SK-N-SH (cell line): Measurements from ENCODE around the gene ARID1B.

ENCODE experiments used
- CTCF ChIP-seq: fragments of 200-600 bp; sonication (generic); IDR thresholded peaks from 2 replicates; pipeline ENCODE4 v1.6.1; 2017; ENCODE audit warnings: antibody characterized with exemption, mild to moderate bottlenecking, moderate library complexity
- EZH2phosphoT487 ChIP-seq: fragments of 200-600 bp; sonication (generic); IDR thresholded peaks from 2 replicates; pipeline ENCODE4 v1.6.1; 2017; ENCODE audit warnings: low read depth, mixed run types, mild to moderate bottlenecking, antibody characterized with exemption, moderate library complexity, borderline replicate concordance
- JUND ChIP-seq: IDR thresholded peaks from 2 replicates; pipeline ENCODE4 v1.4.0; 2012
- YY1 ChIP-seq: IDR thresholded peaks from 2 replicates; pipeline ENCODE4 v1.4.0; 2012; ENCODE audit warnings: low read depth, mild to moderate bottlenecking

DNA sequence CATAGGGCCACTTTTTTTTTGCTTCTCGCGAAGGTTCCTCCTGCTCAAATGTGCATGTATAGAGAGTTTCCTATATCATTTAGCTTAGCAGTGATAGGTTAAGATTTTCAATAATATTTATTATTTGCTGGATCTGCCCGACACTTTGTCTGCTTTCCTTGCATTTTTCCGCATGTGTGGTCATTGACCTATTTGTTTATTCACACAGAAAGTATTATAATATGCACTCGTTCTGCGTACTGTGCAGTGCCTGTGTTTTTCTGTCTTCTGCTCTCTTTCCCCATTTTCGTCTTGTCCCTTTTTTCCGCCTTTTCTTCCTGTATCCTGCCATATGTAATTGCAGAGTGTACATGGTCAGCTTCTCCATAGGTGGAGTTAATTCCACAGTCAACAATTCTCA is 290.3 kb downstream of the ARID1B start:
- TF ChIP-seq EZH2phosphoT487: no peak
- no peak for TF ChIP-seq YY1
- TF ChIP-seq CTCF: no peak
- TF ChIP-seq JUND: no peak
